Psoas muscle (tissue), 8 donors: ENCODE measurements around the gene CCR2. TPM values are rescaled to one million over a fixed set of nuclear protein-coding genes. Genes with fewer than 3 reads are reported as not detected.
A peak's percentile ranks its signal among the peaks of the same experiment; 100 is the strongest.

Experiments
- ATAC-seq, 4 donors: fragments of 200-7000 bp; cut with Tn5 transposase; one replicate each; pipeline ENCODE4 v1.9.1; 2020; ENCODE audit warnings: moderate library complexity in 3 of 4, mild to moderate bottlenecking in 2 of 4
- DNase-seq, 2 donors: peaks; one replicate each; pipeline ENCODE4 v3.0.0-alpha.2; 2020
- H3K27ac ChIP-seq: fragments of 200-600 bp; one replicate; pipeline ENCODE4 v1.8.0; 2022
- H3K27me3 ChIP-seq, 3 donors: fragments of 200-600 bp in 1 of 3; one replicate each; pipeline versions ENCODE4 v1.6.1 to v1.8.0; 2013 to 2022; ENCODE audit warnings: low read length in 2 of 3, mild to moderate bottlenecking in 2 of 3, moderate library complexity in 1 of 3; ENCODE audit not compliant: insufficient read depth in 3 of 3
- H3K36me3 ChIP-seq, 2 donors: fragments of 200-600 bp in 1 of 2; one replicate each; pipeline versions ENCODE4 v1.6.1 to v1.8.0; 2013 to 2022; ENCODE audit warnings: low read depth in 1 of 2, mild to moderate bottlenecking in 1 of 2, moderate library complexity in 1 of 2; ENCODE audit not compliant: insufficient read depth in 1 of 2
- H3K4me1 ChIP-seq: fragments of 200-600 bp; one replicate; pipeline ENCODE4 v1.8.0; 2022
- H3K4me3 ChIP-seq: fragments of 200-600 bp; one replicate; pipeline ENCODE4 v1.8.0; 2022; ENCODE audit warnings: mild to moderate bottlenecking
- H3K9me3 ChIP-seq: fragments of 200-600 bp; one replicate; pipeline ENCODE4 v1.8.0; 2022
- CTCF ChIP-seq: fragments of 200-600 bp; IDR thresholded peaks from one replicate; pipeline ENCODE4 v1.8.0; 2022; ENCODE audit warnings: antibody characterized with exemption
- WGBS, 3 donors: extraction: QIAGEN DNeasy Blood & Tissue Kit; methylation state at CpG; one replicate each; pipeline versions ENCODE4 v1.1.6 to v1.1.7; 2013; 5-methylcytosine and 5-hydroxymethylcytosine counted together
- intact Hi-C, 2 donors: fragments of 100-400 bp; cut with DNase I; formaldehyde crosslinking; loops; one replicate each; pipeline versions ENCODE4 v1.11.0 to v1.14.2; 2022
- polyA plus RNA-seq, 3 donors: library from polyadenylated mRNA; stranded (reverse); fragments of 200-250 nt; gene quantifications; one replicate each; pipeline ENCODE4 v1.2.3, GENCODE V29; 2013
- total RNA-seq, 4 donors: library from RNA; stranded (reverse); fragmentation: NEBNext Ultra II Directional in 2 of 4; extraction: Animal tissue kit (Norgen Biotek cat#: 25700) in 2 of 4; gene quantifications; one replicate each; pipeline versions ENCODE4 v1.2.1 to v1.2.4, GENCODE V29; 2021 to 2023
- donor health status: healthy with polysubstance abuse.
- donor health status: DM: no; HTN: no; CAD: no; lungs with moderate emphysema.
- donor health status: Bipolar disorder and iron deficiency.
- donor health status: healthy.
- donor health status: DM: yes; HTN: yes; CAD: no.
- donor health status: DM: no; HTN: no; CAD: no.
- donor health status: DM: no; HTN: no; CAD: no.
- donor health status: DM: yes; HTN: yes; CAD: no.

CCR2 gene
- total and polyA plus RNA-seq, 7 donors = 0.10 to 1.0 (median 0.34) TPM

GRCh38 chr3:46378426-46378942 lies 24.6 kb downstream of the CCR2 start:
- H3K27me3 ChIP-seq = no peaks in the 10 kb centered on the region
- TF ChIP-seq CTCF = peak; percentile 65
- no peak overlapping the region for H3K27ac ChIP-seq
- intact Hi-C loops = loop anchor here in 1 of 2 donors (5.0 kb wide), 3 partner anchors 231 to 436 kb away; partner anchors contain the start of gene CXCR6
- H3K4me3 ChIP-seq = peak overlapping the region; percentile 17
- WGBS, 3 donors = 25 to 46% (median 33%) methylated on average over 8 of the region's 8 CpGs
- peak; percentile 59 to 76 (median 66) for ATAC-seq
- DNase-seq = peak; percentile 69 to 78
- H3K4me1 ChIP-seq = peaks cover 20% of the 10 kb centered on the region
- H3K9me3 ChIP-seq = no peaks in the 10 kb centered on the region
- no peaks in the 10 kb centered on the region for H3K36me3 ChIP-seq

GRCh38 chr3:46380471-46381221 lies 26.7 kb downstream of the CCR2 start:
- no peak for TF ChIP-seq CTCF
- WGBS, 3 donors = 30 to 41% (median 33%) methylated on average over 8 of the region's 8 CpGs
- Histone ChIP-seq H3K9me3 (no peaks in the 10 kb centered on the region), H3K27me3 (no peaks in the 10 kb centered on the region), H3K4me1 (peaks cover 20% of the 10 kb centered on the region), H3K36me3 (no peaks in the 10 kb centered on the region), H3K27ac (peak overlapping the region; percentile 79), H3K4me3 (peak overlapping the region; percentile 38)
- ATAC-seq (peak; percentile 88 to 93 (median 90)), DNase-seq (peak in 1 of 2 donors; percentile 56)
- intact Hi-C loops = no loop called here

GRCh38 chr3:46381625-46382024 lies 27.7 kb downstream of the CCR2 start:
- peaks cover 20% of the 10 kb centered on the region for H3K4me1 ChIP-seq
- no peak for ATAC-seq
- H3K4me3 ChIP-seq = no peak overlapping the region
- no peaks in the 10 kb centered on the region for H3K36me3 ChIP-seq
- H3K27ac ChIP-seq = no peak overlapping the region
- no peaks in the 10 kb centered on the region for H3K27me3 ChIP-seq
- DNase-seq = no peak
- TF ChIP-seq CTCF = no peak
- H3K9me3 ChIP-seq = no peaks in the 10 kb centered on the region
- 45 to 66% (median 45%) methylated on average over 3 of the region's 3 CpGs for WGBS, 3 donors
- intact Hi-C loops = no loop called here

- Histone ChIP-seq H3K4me1 (peaks cover 20% of the 10 kb centered on the region), H3K27ac (no peak overlapping the region), H3K27me3 (no peaks in the 10 kb centered on the region), H3K36me3 (no peaks in the 10 kb centered on the region), H3K4me3 (no peak overlapping the region), H3K9me3 (no peaks in the 10 kb centered on the region)
- WGBS, 3 donors = 53 to 70% (median 59%) methylated on average over 6 of the region's 6 CpGs
- no peak for DNase-seq
- ATAC-seq = no peak
- intact Hi-C loops = no loop called here
- TF ChIP-seq CTCF = no peak
These were observed 29.5 kb downstream of the CCR2 start for GRCh38 chr3:46383211-46383950.
